Left renal pelvis (tissue), 4 donors: ENCODE measurements around the gene OR2J2. TPM values are rescaled to one million over a fixed set of nuclear protein-coding genes. Genes with fewer than 3 reads are reported as not detected.
"Not testable (repeated sequence)": the region's sequence is repeated elsewhere in the genome, so short reads cannot be mapped to it uniquely, and the experiment has no call there.

ENCODE experiments used
- DNase-seq, 4 donors: peaks; one replicate each; pipeline ENCODE4 v3.0.0-alpha.2; 2013; ENCODE audit warnings: low read depth in 4 of 4, low spot score in 3 of 4
- polyA plus RNA-seq, 4 donors: library from polyadenylated mRNA; unstranded; fragments of 120-200 nt; gene quantifications; one replicate each; pipeline ENCODE4 v1.2.1, GENCODE V29; 2013; ENCODE audit not compliant: insufficient read length in 4 of 4

Gene OR2J2
- not detected for polyA plus RNA-seq

DNA sequence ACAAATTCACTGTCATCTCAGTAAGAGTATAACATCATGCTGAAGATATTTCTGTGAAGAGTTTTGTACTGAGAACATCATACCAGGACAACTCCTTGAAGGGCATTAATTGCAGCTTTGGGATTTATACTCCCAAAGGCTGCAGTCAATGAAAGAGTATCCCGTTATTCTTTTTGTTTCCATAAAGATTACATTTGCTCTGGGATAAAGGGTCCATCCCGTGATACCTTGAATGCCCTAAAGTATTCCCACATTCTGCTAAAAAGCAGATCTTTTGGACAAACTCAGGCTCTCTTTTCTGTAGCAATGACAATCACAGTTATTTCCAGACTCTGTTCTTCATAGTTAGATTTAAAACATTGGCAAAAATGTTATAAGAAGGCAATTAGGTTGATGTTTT is at the start of gene OR2J2:
TSS of gene OR2J2 (plus strand) at position 301 of the 400 bp plus-strand sequence. CDS start 2,729 bp downstream, outside the sequence.
- not testable (repeated sequence) for DNase-seq

DNA sequence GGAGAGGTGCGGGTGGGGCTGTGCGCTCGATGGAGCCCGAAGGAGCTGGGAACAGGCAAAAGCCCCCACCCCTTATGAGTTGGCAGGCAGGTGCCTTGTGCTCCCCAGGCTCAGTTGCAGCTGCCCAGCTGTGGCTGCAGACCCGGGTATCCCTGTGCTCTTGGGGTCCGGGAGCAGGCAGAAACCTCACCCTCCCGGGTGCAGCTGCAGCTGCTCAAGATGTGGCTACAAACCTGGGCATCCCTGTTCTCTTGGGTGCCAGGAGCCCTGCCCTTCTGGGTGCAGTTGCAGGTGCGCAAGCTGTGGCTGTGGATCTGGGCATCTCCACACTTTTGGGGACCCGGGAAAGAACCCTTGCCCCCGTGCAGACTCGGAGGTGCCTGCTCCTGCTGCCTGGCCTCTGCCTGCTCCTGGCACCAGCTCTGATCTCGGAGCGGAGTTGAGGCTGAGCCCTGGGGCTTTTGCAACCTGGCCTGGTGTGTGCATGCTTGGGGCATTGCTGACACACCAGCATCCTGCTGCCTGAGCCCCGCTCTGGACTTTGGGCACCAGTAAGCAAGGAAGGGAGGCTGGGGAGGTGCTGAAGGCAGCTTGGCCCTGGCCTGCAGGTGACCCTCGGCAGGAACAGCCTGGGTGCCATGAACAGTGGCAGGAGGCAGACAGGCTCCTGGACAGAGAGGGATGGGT is 41.2 kb upstream of the OR2J2 start:
- DNase-seq, result no peak

DNA sequence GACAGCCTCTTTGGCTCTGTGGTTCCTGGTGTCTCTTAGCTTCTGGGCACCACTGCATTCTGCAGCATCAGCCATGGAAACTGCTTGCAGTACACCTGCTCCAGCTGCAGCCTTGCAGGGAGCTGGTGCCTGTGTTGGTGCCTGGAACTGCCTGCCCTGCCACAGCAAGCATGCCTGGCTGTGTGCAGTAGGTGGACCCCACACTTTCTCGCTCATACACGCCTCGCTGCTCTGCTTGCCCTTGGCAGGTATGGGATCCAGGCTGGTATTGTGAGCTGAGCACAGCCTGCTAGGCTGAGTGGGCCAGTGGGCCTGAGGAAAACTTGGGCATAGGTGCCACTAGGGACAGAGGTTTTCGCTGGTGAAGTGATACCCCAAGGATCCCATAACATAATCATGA is 40.1 kb upstream of the OR2J2 start:
- no peak for DNase-seq

DNA sequence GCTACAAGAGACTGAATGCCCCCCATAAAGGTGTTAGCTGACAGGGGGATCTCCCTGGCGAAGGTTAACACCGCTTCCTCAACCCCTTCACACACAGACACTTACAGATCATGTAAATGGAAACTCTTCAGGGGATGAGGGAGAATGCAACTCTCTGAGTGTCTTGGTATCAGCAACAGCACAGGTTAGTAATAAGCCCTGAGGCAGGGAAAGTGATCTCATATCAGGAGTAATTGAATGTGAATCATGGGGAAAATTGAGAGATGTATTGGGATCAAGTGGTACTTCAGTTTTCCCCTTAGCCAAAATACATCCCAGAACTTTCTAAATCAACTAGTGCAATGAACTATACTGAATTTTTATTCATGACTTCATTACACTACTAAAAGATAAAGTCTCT is 39.0 kb upstream of the OR2J2 start:
- DNase-seq, result no peak

DNA sequence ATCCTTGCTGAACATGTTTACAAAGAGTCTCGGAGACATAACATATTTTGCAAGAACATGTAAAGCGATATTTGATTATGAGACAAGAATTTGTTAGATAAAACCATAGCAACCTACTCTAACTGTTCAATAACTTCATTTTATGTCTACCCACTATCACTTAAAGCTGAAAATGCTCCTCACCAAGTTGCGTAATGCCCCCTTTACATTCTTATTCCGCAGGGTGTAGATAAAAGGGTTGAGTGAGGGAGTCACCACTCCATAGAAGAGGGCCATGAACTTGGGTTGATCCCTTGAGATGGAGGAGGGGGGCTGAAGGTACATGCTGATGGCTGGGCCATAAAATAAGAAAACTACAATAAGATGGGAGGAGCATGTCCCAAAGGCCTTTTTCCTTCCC is 33.0 kb upstream of the OR2J2 start:
- DNase-seq, result no peak

DNA sequence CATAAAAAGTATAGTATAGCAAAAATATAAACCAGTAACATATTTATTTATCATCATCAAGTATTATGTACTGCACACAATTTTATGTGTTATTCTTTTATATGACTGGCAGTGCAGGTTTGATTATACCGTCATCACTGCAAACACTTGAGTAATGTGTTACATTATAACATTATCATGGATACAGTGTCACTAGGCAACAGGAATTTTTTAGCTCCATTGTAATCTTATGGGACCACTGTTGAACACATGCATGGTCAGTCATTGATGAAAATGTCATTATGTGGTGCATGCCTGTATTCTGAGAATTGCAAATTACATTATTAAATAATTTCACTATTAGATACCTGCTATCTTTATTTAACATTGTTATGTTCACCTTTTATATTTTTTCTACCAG is 29.1 kb upstream of the OR2J2 start:
- no peak for DNase-seq

DNA sequence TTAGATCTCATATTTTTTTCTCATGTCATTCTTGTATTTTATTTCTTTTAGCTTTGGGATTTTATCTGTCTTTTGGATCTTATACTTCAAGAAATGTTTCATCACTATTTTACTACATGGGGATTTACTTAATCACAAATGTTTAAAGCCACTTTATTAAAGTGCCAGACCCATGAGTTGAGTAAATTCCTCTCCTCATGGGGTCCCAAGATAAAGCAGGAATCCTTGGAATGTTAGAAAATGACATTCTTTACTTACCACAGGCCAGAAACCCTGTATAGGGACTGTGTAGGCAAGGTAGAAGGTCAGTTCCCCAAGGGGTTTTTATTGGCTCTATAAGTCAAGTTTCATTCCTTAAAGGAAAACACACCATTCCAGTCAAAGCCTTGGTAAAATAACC is 28.4 kb upstream of the OR2J2 start:
- no peak for DNase-seq

DNA sequence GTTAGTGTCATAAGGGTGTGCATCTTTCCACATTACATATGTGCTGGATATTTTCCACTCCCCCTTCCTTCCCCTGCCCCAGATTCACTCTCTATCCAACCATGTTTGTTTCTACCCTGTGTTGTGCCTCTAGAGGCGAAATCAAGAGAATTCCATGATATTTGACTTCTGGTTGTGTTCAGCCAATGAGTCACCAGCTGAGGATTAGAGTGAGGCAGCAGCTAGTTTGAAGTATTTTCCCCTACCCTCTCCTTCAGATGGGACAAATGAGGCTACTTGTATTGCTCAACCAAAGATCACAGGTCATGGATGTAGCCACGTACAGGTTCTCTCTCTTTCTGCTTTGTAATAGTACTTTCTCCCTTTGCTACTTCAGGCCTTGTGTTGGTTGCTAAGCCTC is 24.5 kb upstream of the OR2J2 start:
- no peak for DNase-seq

DNA sequence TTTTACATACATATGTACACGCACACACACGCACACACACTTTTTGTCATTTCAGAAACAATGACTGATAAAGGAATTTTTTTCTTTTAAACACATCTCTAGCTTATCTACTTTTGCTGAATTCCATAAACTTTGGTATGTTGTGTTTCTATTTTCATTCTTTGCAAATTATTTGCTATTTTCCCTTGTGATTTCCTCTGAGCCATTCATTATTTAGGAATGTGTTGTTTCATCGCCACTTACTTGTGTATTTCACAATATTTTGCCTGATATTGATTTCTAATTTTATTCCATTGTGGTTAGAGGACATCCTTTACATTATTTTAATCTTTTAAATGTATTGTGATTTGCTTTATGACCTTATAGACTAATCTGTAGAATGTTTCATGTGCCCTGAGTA is 23.6 kb upstream of the OR2J2 start:
- DNase-seq, result no peak

DNA sequence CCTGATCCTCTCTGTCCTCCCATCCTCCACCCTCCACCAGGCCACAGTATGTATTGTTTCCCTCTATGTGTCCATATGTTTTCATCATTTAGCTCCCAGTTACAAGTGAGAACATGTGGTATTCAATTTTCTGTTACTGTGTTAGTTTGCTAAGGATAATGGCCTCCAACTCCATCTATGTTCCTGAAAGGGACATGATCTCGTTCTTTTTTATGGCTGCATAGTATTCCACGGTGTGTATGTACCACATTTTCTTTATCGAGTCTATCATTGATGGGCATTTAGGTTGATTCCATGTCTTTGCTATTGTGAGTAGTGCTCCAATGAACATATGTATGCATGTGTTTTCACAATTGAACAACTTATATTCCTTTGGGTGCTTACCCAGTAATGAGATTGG is 21.3 kb upstream of the OR2J2 start:
- DNase-seq, result not testable (repeated sequence)

DNA sequence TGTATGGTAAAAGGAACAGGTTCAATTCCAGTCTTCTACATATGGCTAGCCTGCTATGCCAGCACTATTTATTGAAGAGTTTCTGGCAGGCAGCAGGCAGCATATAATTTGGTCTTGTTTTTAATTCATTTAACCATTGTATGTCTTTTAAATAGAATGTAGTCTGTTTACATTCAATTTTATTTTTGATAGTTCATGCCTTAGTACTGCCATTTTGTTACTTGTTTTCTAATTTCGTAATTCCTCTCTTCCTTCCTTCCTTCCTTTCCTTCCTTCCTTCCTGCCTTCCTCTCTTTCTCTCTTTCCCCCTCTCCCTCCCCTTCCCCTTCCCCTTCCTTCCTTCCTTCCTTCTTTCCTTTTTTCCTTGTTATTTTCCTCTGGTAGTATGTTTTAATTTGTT is 17.6 kb upstream of the OR2J2 start:
- DNase-seq, result no peak

DNA sequence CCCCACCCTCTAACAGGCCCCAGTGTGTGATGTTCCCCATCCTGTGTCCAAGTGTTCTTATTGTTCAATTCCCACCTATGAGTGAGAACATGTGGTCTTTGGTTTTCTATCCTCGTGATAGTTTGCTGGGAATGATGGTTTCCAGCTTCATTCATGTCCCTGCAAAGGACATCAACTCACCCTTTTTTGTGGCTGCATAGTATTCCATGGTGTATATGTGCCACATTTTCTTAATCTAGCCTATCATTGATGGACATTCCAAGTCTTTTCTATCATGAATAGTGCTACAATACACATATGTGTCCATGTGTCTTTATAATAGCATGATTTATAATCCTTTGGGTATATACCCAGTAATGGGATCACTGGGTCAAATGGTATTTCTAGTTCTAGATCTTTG is 15.5 kb upstream of the OR2J2 start:
- not testable (repeated sequence) for DNase-seq

DNA sequence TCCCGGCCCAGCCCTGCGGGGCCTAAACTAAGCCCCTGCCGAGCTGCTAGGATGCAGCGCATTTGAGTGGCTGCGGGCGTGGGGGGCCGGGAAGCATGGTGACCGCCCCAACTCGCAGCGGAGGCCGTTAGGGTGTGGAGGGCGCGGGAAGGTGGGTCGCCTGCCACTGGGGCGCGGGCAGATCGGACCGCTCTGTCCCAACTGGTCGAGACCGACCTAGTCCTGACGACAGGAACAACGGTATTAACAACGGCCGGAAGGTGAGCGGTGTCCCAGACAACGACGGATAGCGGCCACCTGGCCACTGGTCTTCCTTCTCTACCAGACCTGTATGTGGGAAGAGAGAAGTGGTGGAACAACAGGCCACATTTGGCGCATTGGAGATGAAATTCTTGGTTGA is 10.8 kb upstream of the OR2J2 start:
- not testable (repeated sequence) for DNase-seq

DNA sequence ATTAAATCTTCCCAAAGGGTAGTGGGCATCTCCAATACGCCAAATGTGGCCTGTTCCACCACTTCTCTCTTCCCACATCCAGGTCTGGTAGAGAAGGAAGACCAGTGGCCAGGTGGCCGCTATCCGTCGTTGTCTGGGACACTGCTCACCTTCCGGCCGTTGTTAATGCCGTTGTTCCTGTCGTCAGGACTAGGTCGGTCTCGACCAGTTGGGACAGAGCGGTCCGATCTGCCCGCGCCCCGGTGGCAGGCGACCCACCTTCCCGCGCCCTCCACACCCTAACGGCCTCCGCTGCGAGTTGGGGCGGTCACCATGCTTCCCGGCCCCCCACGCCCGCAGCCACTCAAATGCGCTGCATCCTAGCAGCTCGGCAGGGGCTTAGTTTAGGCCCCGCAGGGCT is 5.1 kb upstream of the OR2J2 start:
- DNase-seq, result not testable (repeated sequence)

DNA sequence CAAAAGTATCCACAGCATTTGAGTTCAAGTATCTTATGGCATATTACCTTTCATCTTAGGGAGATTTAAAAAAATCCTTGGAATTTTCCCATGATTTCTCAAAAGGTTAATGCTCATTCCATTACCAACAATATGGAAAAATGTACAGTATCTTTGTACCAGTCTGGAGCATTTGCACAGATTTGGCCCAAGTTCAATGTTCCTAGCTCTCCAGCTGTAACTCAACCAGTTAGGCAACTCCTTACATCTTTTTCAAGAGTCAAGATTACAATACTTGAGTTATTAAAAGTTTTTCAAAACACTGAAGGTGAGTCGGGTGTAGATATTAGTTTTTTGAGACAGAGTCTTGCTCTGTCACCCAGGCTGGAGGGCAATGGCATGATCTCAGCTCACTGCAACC is 1.0 kb downstream of the OR2J2 start:
- no peak for DNase-seq

DNA sequence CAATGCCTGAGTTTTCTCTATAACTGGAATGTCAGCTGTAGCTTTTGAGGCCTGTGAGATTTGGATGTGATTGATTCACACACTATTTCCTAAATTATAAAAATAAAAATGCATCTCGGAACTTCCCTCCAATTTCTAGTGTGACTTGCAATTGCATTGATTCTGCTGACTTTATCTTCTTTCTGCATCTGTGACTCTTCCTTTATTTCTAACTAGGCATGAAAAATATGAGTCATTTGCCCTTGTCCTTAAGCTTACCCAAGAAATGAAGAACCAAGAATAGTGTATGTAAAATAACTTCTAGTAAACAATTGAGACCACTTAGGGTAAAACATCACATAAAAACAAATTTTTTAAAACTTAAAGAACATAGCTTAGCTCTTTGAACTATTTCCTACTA is 12.9 kb downstream of the OR2J2 start:
- no peak for DNase-seq

DNA sequence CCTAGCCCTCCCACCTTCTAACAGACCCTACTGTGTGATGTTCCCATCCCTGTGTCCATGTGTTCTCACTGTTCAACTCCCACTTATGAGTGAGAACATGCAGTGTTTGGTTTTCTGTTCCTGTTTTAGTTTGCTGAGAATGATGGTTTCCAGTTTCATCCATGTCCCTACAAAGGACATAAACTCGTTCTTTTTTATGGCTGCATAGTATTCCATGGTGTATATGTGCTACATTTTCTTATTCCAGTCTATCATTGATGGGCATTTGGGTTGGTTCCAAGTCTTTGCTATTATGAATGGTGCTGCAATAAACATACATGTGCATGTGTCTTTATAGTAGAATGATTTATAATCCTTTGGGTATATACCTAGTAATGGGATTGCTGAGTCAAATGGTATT is 18.0 kb downstream of the OR2J2 start:
- not testable (repeated sequence) for DNase-seq

DNA sequence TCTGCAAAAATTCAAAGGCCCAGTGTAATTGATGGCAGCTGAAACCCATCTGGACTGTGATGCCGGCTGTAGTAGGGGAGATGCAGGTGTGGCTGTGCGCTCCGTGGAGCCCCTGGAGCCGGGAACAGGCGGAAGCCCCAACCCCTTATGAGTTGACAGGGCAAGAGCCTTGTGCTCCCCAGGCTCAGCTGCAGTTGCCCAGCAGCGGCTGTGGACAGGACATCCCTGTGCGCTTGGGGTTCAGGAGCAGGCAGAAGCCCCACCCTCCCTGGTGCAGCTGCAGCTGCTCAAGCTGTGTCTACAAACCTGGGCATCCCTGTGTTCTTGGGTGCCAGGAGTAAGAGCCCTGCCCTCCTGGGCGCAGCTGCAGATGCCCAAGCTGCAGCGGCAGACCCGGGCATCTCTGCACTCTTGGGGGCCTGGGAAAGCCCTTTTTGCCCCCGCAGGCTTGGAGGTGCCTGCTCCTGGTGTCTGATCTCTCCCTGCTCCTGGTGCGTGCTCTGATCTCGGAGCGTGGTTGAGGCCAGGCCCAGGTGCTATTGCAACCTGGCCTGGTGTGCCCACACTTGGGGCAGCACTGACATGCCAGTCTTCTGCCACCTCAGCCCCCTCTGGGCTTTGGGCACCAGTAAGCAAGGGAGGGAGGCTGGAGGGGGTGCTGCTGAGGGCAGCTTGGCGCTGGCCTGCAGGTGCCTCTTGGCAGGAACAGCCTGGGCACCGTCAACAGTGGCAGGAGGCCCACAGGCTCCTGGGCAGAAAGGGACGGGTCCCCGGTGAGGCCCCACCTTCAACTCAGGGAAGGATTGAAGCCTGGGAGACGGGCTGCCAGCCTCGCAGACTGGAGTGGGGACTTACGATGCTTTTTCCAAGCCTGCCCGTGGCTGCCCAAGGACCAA is 30.3 kb downstream of the OR2J2 start:
- DNase-seq, result no peak

DNA sequence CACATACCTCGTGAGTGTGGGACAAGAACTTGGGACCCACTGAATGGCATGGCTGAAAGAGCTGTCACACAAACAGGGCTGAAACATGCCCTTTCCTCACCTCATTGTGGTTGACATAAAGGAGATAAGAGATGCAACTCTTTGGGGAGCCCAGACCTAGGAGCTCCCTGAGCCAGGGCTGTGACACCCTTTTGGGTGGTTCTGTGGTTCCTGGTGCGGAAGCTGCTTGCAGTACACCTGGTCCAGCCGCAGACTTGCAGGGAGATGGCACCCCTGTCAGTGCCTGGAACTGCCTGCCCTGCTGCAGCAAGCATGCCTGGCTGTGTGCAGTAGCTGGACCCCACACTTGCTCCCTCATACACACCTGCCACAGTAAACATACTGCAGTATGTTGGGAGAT is 31.3 kb downstream of the OR2J2 start:
- no peak for DNase-seq

DNA sequence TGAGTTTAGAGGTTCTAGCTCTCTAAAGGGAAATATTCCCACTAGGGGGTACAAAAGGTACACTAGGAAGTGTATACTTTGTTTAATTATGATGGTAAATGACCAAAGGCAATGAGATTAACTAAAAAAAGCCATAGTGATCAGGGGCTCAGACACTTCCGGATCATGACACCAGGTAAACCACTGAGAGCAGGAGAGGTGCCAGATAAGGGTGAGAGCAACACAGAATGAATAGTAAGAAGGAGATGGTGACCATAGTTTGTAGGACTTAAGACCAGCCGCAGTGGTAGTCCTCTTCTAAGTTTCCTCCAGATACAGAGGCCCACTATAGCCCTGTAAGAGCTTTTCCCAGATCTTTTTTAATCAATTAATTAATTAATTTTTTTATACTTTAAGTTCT is 40.8 kb downstream of the OR2J2 start:
- DNase-seq, result no peak

DNA sequence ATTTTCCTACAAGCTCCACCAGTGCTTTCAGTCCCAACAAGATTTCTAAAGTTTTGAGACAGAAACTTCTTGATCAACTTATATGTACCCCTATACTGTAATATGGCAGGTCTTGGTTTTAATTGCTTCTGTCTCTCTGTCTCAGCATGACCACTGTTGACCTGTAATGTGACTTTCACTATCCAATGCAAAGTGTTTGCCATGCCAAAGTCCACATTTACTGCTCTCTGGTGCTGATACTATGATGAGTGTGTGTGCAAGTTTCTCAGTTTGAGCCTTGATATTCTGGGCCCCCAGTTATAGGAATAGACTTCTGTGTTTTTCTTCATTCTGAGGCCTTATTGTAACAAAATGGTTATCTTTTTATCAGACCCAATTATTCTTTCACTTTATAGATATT is 45.8 kb downstream of the OR2J2 start:
- no peak for DNase-seq

DNA sequence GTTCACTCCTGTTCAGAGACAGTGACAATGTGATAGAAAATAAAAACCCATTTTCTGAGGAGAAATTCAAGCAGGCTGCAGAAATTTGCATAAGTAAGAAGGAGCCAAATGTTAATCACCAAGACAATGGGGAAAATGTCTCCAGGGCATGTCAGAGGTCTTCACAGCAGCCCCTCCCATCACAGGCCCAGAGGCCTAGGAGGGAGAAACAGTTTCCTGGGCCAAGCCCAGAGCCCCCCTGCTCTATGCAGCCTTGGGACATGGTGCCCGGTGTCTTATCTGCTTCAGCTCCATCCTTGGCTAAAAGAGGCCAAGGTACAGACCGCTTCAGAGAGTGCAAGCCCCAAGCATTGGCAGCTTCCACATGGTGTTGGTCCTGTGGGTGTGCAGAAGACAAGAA is 46.5 kb downstream of the OR2J2 start:
- DNase-seq, result not testable (repeated sequence)
